Suprapubic skin (tissue), 4 donors: Measurements from ENCODE around the gene WWP2. TPM values are rescaled to one million over a fixed set of nuclear protein-coding genes. Genes with fewer than 3 reads are reported as not detected.
A peak's percentile ranks its signal among the peaks of the same experiment; 100 is the strongest.

Experiments
- DNase-seq, 2 donors: peaks; one replicate each; pipeline ENCODE4 v3.0.0-alpha.2; 2019; ENCODE audit warnings: low spot score in 2 of 2
- H3K27ac ChIP-seq: fragments of 200-600 bp; sonication (generic); one replicate; pipeline ENCODE4 v1.5.1; 2019
- H3K27me3 ChIP-seq: fragments of 200-600 bp; sonication (generic); one replicate; pipeline ENCODE4 v1.5.1; 2019
- H3K36me3 ChIP-seq: fragments of 200-600 bp; sonication (generic); one replicate; pipeline ENCODE4 v1.5.1; 2019
- H3K4me1 ChIP-seq: fragments of 200-600 bp; sonication (generic); one replicate; pipeline ENCODE4 v1.5.1; 2019
- H3K4me3 ChIP-seq: fragments of 200-600 bp; sonication (generic); one replicate; pipeline ENCODE4 v1.5.1; 2019; ENCODE audit warnings: mild to moderate bottlenecking
- H3K9me3 ChIP-seq: fragments of 200-600 bp; sonication (generic); one replicate; pipeline ENCODE4 v1.5.1; 2019
- CTCF ChIP-seq, 2 donors: fragments of 200-600 bp in 1 of 2; fragments of 450-650 bp in 1 of 2; sonication (generic) in 1 of 2; IDR thresholded peaks; one replicate each; pipeline ENCODE4 v1.5.1; 2016 to 2019; ENCODE audit warnings: antibody characterized with exemption in 2 of 2, mild to moderate bottlenecking in 1 of 2, moderate library complexity in 1 of 2
- EP300 ChIP-seq: sonication (generic); formaldehyde crosslinking; IDR thresholded peaks from one replicate; pipeline ENCODE4 v1.6.1; 2017; ENCODE audit warnings: antibody characterized with exemption
- POLR2A ChIP-seq, 2 donors: fragments of 450-650 bp; IDR thresholded peaks; one replicate each; pipeline ENCODE4 v1.6.1; 2017; ENCODE audit warnings: antibody characterized with exemption in 2 of 2, mild to moderate bottlenecking in 2 of 2, moderate library complexity in 2 of 2
- POLR2AphosphoS5 ChIP-seq, 3 donors: sonication (generic); formaldehyde crosslinking; IDR thresholded peaks; one replicate each; pipeline ENCODE4 v1.6.1; 2017; ENCODE audit warnings: antibody characterized with exemption in 3 of 3
- WGBS: methylation state at CpG from one replicate; pipeline ENCODE4 v1.1.5; 2018; 5-methylcytosine and 5-hydroxymethylcytosine counted together
- total RNA-seq, 4 donors: library from RNA; depleted of rRNA; stranded (reverse); fragments of >200 nt; gene quantifications; one replicate each; pipeline ENCODE4 v1.1.0, GENCODE V29; 2016

The WWP2 gene
- total RNA-seq, 4 donors from 2014 or later: 27.1 to 48.9 (median 42.2) TPM

DNA sequence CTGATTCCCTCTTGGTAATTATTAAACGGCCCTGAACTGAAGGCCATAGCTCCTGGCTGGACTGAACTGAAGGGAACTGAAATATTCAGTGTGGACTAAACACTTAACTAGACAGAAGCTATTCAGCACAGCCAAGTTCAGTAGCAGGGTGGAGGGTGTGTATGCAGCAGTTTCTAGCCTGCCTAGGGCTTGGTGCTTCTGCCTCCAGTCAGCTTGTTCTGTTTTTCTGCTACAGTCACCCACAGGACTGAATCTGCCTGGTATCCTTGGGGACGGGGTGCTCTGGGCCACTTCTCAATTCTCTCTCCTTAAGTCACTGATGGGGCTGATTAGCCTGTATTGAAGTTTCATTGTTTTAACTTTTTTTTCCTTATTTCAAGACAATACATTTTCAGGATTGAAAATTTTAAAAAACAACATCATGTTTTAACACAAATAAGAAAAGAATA lies 77.1 kb downstream of the WWP2 start:
- Histone ChIP-seq H3K27me3 (no peaks in the 10 kb centered on the region), H3K4me1 (peaks cover 23% of the 10 kb centered on the region), H3K36me3 (peaks cover 5% of the 10 kb centered on the region), H3K4me3 (no peak overlapping the region), H3K9me3 (no peaks in the 10 kb centered on the region), H3K27ac (peak overlapping the region; percentile 52)
- no peak for TF ChIP-seq POLR2A (IDR thresholded peaks at IDR 0.05)
- TF ChIP-seq CTCF (IDR thresholded peaks at IDR 0.05): no peak
- DNase-seq: no peak
- WGBS: 64% methylated on average over 2 of the region's 2 CpGs

DNA sequence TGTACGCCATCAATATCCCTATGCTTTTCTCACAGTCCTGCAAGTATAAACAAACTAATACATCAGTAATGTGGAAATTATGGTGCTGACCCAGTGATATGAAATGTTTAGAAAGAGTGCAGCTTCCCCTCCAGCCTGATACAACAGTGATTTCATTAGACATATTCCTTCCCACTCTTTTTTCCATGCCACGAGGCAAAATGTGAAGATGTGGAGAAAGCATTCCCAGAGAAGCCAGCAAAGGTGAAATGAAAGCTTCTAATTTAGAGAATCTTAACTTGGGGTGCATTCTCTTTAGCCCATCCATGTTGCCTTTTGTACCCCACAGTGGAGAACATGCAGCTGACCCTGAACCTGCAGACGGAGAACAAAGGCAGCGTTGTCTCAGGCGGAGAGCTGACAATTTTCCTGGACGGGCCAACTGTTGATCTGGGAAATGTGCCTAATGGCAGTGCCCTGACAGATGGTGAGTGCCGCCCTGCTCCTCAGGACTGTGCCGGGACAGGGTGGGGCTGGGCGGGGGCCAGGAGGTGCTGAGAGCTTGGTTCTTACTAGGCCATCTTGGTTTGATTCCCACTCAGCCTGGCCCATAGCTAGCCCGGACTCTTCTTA lies 77.8 kb downstream of the WWP2 start:
- Histone ChIP-seq H3K27me3 (no peaks in the 10 kb centered on the region), H3K4me3 (no peak overlapping the region), H3K36me3 (peaks cover 5% of the 10 kb centered on the region), H3K4me1 (peaks cover 23% of the 10 kb centered on the region), H3K9me3 (no peaks in the 10 kb centered on the region), H3K27ac (peak overlapping the region; percentile 52)
- DNase-seq: no peak
- 65% methylated on average over 7 of the region's 10 CpGs for WGBS
- TF ChIP-seq POLR2A (IDR thresholded peaks at IDR 0.05): no peak
- TF ChIP-seq POLR2AphosphoS5 (IDR thresholded peaks at IDR 0.05): no peak
- no peak for TF ChIP-seq CTCF (IDR thresholded peaks at IDR 0.05)
- no peak for TF ChIP-seq EP300

DNA sequence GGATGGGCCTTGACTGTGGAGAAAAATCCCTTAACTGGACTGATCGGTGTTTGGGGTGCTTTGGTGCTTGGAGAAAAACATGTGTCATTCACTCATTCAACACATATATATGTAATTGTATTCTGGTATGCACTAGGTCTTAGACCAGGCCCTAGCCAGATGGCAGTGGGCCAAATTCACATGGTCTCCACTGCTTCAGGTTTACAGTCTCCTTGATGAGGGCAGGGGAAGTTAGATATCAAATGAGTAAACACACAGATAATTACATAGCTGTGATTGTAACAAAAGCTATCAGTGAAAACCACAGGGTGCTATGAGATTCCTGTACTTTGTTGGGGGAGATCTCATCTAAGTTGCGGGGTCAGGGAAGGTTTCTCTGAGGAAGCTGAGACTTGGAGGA lies 78.8 kb downstream of the WWP2 start:
- no peak for TF ChIP-seq CTCF (IDR thresholded peaks at IDR 0.05)
- TF ChIP-seq EP300: no peak
- TF ChIP-seq POLR2AphosphoS5 (IDR thresholded peaks at IDR 0.05): no peak
- no peak for TF ChIP-seq POLR2A (IDR thresholded peaks at IDR 0.05)
- H3K27me3 ChIP-seq: no peaks in the 10 kb centered on the region
- H3K9me3 ChIP-seq: no peaks in the 10 kb centered on the region
- 94% methylated on average over 2 of the region's 2 CpGs for WGBS
- H3K4me3 ChIP-seq: no peak overlapping the region
- peaks cover 8% of the 10 kb centered on the region for H3K36me3 ChIP-seq
- H3K4me1 ChIP-seq: peaks cover 23% of the 10 kb centered on the region
- no peak overlapping the region for H3K27ac ChIP-seq
- no peak for DNase-seq

- TF ChIP-seq CTCF (IDR thresholded peaks at IDR 0.05) (no peak), POLR2A (IDR thresholded peaks at IDR 0.05) (no peak), POLR2AphosphoS5 (IDR thresholded peaks at IDR 0.05) (no peak), EP300 (no peak)
- Histone ChIP-seq H3K9me3 (no peaks in the 10 kb centered on the region), H3K27me3 (no peaks in the 10 kb centered on the region), H3K27ac (no peak overlapping the region), H3K4me3 (no peak overlapping the region), H3K4me1 (peaks cover 28% of the 10 kb centered on the region), H3K36me3 (peaks cover 8% of the 10 kb centered on the region)
- 88% methylated on average over 8 of the region's 8 CpGs for WGBS
- no peak for DNase-seq
These were observed 82.3 kb downstream of the WWP2 start for GRCh38 chr16:69844441-69844840.

DNA sequence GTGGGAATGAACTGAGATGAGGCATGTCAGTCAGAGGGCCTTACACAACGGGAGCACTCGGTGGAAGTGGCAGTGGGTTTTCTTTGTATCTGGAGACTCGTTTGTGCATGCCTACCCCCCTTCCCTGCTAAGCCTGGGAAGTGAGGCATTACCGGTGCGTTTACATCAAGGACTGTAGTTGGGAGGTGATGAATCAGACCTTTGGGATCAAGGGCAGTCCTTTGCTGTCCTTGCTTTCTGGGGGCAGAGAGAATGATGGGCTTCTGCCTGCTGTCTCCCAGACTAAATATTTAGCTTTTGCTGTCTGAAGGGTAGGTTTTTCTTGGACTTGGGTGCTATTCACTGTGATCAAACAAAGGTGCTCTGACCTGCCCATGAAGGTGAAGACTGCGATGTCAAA lies 83.0 kb downstream of the WWP2 start:
- H3K36me3 ChIP-seq: peaks cover 8% of the 10 kb centered on the region
- no peak for DNase-seq
- no peak overlapping the region for H3K27ac ChIP-seq
- peaks cover 24% of the 10 kb centered on the region for H3K4me1 ChIP-seq
- no peak overlapping the region for H3K4me3 ChIP-seq
- 74% methylated on average over 6 of the region's 6 CpGs for WGBS
- H3K9me3 ChIP-seq: no peaks in the 10 kb centered on the region
- H3K27me3 ChIP-seq: no peaks in the 10 kb centered on the region
- TF ChIP-seq POLR2AphosphoS5 (IDR thresholded peaks at IDR 0.05) (no peak), POLR2A (IDR thresholded peaks at IDR 0.05) (no peak), CTCF (IDR thresholded peaks at IDR 0.05) (no peak), EP300 (no peak)
